GM19463 (cell line): ENCODE measurements around the gene GAS6.
"Not testable (repeated sequence)": the region's sequence is repeated elsewhere in the genome, so short reads cannot be mapped to it uniquely, and the experiment has no call there.

Source experiments
- ATAC-seq: cut with Tn5 transposase; IDR thresholded peaks from one replicate; pipeline ENCODE4 v1.9.1; 2021; ENCODE audit warnings: mild to moderate bottlenecking, moderate library complexity; ENCODE audit not compliant: unreplicated experiment

Gene GAS6

GRCh38 chr13:113874579-113875428, 10.9 kb upstream of the GAS6 start:
- no peak for ATAC-seq

- no peak for ATAC-seq
Observed at GRCh38 chr13:113874177-113874576, 10.3 kb upstream of the GAS6 start.

- no peak for ATAC-seq
Observed at GRCh38 chr13:113869263-113869662, 5.4 kb upstream of the GAS6 start.

GRCh38 chr13:113867913-113868312, 4.0 kb upstream of the GAS6 start:
- not testable (repeated sequence) for ATAC-seq

- ATAC-seq = no peak
Observed at GRCh38 chr13:113865427-113865826, 1.6 kb upstream of the GAS6 start.

GRCh38 chr13:113864273-113864890, 506 bp upstream of the GAS6 start:
- ATAC-seq = no peak

GRCh38 chr13:113862931-113863523, 849 bp downstream of the GAS6 start:
- ATAC-seq = peak; percentile 51

- no peak for ATAC-seq
Observed at GRCh38 chr13:113862191-113862930, 1.5 kb downstream of the GAS6 start.

GRCh38 chr13:113861433-113862030, 2.3 kb downstream of the GAS6 start:
- no peak for ATAC-seq

GRCh38 chr13:113860665-113861432, 3.0 kb downstream of the GAS6 start:
- ATAC-seq = no peak

GRCh38 chr13:113860051-113860664, 3.7 kb downstream of the GAS6 start:
- no peak for ATAC-seq

- no peak for ATAC-seq
Observed at GRCh38 chr13:113859311-113860050, 4.4 kb downstream of the GAS6 start.

GRCh38 chr13:113857531-113858195, 6.2 kb downstream of the GAS6 start:
- ATAC-seq = no peak

GRCh38 chr13:113856716-113857065, 7.2 kb downstream of the GAS6 start:
- ATAC-seq = no peak

GRCh38 chr13:113855931-113856715, 7.8 kb downstream of the GAS6 start:
- ATAC-seq = no peak

GRCh38 chr13:113855012-113855921, 8.6 kb downstream of the GAS6 start:
- no peak for ATAC-seq
